Measurements from ENCODE around the gene HUS1. TPM values are rescaled to one million over a fixed set of nuclear protein-coding genes. Genes with fewer than 3 reads are reported as not detected.
A peak's percentile ranks its signal among the peaks of the same experiment; 100 is the strongest.

Gene HUS1
- total RNA-seq, 1 donor from 2014 or later: 34.4 TPM

DNA sequence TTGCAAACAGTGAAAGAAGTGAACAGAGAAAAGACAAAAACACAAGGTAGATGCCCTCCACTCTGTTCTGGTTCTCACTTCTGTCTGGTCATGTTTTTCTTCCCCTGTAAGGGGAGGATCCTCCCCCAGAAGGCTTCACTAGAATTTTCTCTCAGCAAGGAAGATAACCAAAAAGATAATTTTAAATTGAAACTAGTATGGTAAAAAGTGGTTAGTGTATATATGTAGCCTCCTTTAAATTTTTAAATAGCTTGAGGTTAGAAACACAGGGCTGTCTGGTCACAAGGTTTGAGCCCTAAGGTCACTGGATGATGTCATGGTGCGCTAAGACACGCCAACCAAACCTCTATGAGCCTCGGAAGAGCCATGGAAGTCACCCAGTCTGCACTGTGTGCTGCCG, 25.6 kb downstream of the HUS1 start:
- H3K27me3 Mint-ChIP-seq (ENCODE audit: low read depth, unreplicated experiment): no peaks in the 10 kb centered on the region
- peak overlapping the region; percentile 54 for H3K4me2 ChIP-seq (ENCODE audit: low read length)
- FAIRE-seq (no peak), DNase-seq (ENCODE audit: low read depth) (no peak)
- peaks cover 8% of the 10 kb centered on the region for H3K36me3 Mint-ChIP-seq (ENCODE audit: low read depth, unreplicated experiment)
- peak overlapping the region; percentile 82 for H3K27ac ChIP-seq (ENCODE audit: low read depth, low read length)
- no peaks in the 10 kb centered on the region for H4K20me1 ChIP-seq (ENCODE audit: insufficient read depth, low read length)
- no peaks in the 10 kb centered on the region for H3K9me3 ChIP-seq (ENCODE audit: insufficient read depth, low read depth, low read length)
- no peaks in the 10 kb centered on the region for H3K27me3 ChIP-seq (ENCODE audit: insufficient read depth, low read length)
- H3K4me1 Mint-ChIP-seq (ENCODE audit: low read depth, unreplicated experiment): peaks cover 27% of the 10 kb centered on the region
- TF ChIP-seq CTCF (IDR thresholded peaks at IDR 0.05; ENCODE audit: insufficient read depth, low read depth, low read length) (no peak), EZH2 (IDR thresholded peaks at IDR 0.05; ENCODE audit: insufficient read depth, low read length) (no peak)
- no peaks in the 10 kb centered on the region for H3K9me3 Mint-ChIP-seq (ENCODE audit: unreplicated experiment)
- no peak overlapping the region for H2AFZ ChIP-seq (ENCODE audit: low read depth, low read length)
- peak overlapping the region; percentile 64 for H3K9ac ChIP-seq (ENCODE audit: low read length)
- peaks cover 4% of the 10 kb centered on the region for H3K79me2 ChIP-seq (ENCODE audit: insufficient read depth, low read length)
- peaks cover 13% of the 10 kb centered on the region for H3K4me1 ChIP-seq (ENCODE audit: insufficient read depth, low read length)
- H3K4me3 ChIP-seq (ENCODE audit: insufficient read depth, low read depth, low read length): peak overlapping the region; percentile 7
- H3K27ac Mint-ChIP-seq (ENCODE audit: unreplicated experiment): peak overlapping the region; percentile 86
- no peaks in the 10 kb centered on the region for H3K36me3 ChIP-seq (ENCODE audit: insufficient read depth, low read length)
- H3K4me3 Mint-ChIP-seq (ENCODE audit: unreplicated experiment): no peak overlapping the region

DNA sequence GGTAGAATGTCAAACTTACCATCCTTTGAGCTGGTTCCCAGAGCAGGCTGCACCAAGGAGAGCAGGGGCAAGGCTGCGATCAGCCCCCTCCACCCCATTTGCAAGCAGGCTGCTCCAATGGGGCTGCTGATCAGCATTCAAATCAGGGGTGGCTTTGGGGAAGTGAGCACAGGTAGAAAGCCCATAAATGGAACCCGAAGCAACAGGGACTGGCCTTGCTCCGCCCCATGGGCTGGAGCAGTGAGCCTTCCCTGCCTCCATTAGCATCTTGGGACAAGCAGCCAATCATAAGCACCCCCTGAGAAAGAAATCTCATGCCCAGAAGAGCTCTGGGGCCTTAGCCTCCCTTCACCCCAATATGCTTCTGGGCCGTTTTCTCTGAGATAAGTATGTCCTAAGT, 27.2 kb downstream of the HUS1 start:
- DNase-seq (ENCODE audit: low read depth) (no peak), FAIRE-seq (no peak)
- Mint-ChIP-seq H3K27me3 (ENCODE audit: low read depth, unreplicated experiment) (no peaks in the 10 kb centered on the region), H3K4me1 (ENCODE audit: low read depth, unreplicated experiment) (peaks cover 37% of the 10 kb centered on the region), H3K27ac (ENCODE audit: unreplicated experiment) (no peak overlapping the region), H3K36me3 (ENCODE audit: low read depth, unreplicated experiment) (peaks cover 1% of the 10 kb centered on the region), H3K4me3 (ENCODE audit: unreplicated experiment) (no peak overlapping the region), H3K9me3 (ENCODE audit: unreplicated experiment) (no peaks in the 10 kb centered on the region)
- no peak overlapping the region for H2AFZ ChIP-seq (ENCODE audit: low read depth, low read length)
- no peak overlapping the region for H3K9ac ChIP-seq (ENCODE audit: low read length)
- no peaks in the 10 kb centered on the region for H3K27me3 ChIP-seq (ENCODE audit: insufficient read depth, low read length)
- no peaks in the 10 kb centered on the region for H3K9me3 ChIP-seq (ENCODE audit: insufficient read depth, low read depth, low read length)
- H3K4me2 ChIP-seq (ENCODE audit: low read length): no peak overlapping the region
- no peaks in the 10 kb centered on the region for H4K20me1 ChIP-seq (ENCODE audit: insufficient read depth, low read length)
- no peaks in the 10 kb centered on the region for H3K36me3 ChIP-seq (ENCODE audit: insufficient read depth, low read length)
- H3K4me1 ChIP-seq (ENCODE audit: insufficient read depth, low read length): peaks cover 13% of the 10 kb centered on the region
- H3K27ac ChIP-seq (ENCODE audit: low read depth, low read length): no peak overlapping the region
- no peak overlapping the region for H3K4me3 ChIP-seq (ENCODE audit: insufficient read depth, low read depth, low read length)
- no peak for TF ChIP-seq EZH2 (IDR thresholded peaks at IDR 0.05; ENCODE audit: insufficient read depth, low read length)
- TF ChIP-seq CTCF (IDR thresholded peaks at IDR 0.05; ENCODE audit: insufficient read depth, low read depth, low read length): no peak
- peaks cover 4% of the 10 kb centered on the region for H3K79me2 ChIP-seq (ENCODE audit: insufficient read depth, low read length)

DNA sequence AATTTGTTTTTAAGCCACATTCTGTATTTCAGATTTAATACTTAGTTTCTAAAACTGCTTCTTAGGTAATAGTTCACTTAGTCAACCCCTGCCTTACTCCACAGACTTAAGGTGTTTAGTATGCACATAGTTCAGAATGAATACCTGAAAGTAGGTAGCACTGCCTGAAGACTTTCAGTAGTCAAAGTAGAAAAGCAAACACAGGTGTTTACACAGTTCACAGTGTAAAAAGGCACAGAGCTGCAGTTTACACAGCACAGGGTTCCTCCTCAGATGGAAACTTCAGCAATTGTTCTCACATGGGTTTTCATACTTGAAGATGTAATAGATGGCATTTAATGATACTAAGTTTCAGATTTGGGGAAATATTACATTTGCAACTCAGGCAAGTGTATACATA, 28.0 kb downstream of the HUS1 start:
- Mint-ChIP-seq H3K27ac (ENCODE audit: unreplicated experiment) (no peak overlapping the region), H3K4me3 (ENCODE audit: unreplicated experiment) (no peak overlapping the region), H3K27me3 (ENCODE audit: low read depth, unreplicated experiment) (no peaks in the 10 kb centered on the region), H3K36me3 (ENCODE audit: low read depth, unreplicated experiment) (no peaks in the 10 kb centered on the region), H3K4me1 (ENCODE audit: low read depth, unreplicated experiment) (peaks cover 42% of the 10 kb centered on the region), H3K9me3 (ENCODE audit: unreplicated experiment) (no peaks in the 10 kb centered on the region)
- no peaks in the 10 kb centered on the region for H3K36me3 ChIP-seq (ENCODE audit: insufficient read depth, low read length)
- no peaks in the 10 kb centered on the region for H3K9me3 ChIP-seq (ENCODE audit: insufficient read depth, low read depth, low read length)
- no peak for DNase-seq (ENCODE audit: low read depth)
- TF ChIP-seq CTCF (IDR thresholded peaks at IDR 0.05; ENCODE audit: insufficient read depth, low read depth, low read length): no peak
- TF ChIP-seq EZH2 (IDR thresholded peaks at IDR 0.05; ENCODE audit: insufficient read depth, low read length): no peak
- H3K4me3 ChIP-seq (ENCODE audit: insufficient read depth, low read depth, low read length): no peak overlapping the region
- H3K4me1 ChIP-seq (ENCODE audit: insufficient read depth, low read length): peaks cover 13% of the 10 kb centered on the region
- no peaks in the 10 kb centered on the region for H3K27me3 ChIP-seq (ENCODE audit: insufficient read depth, low read length)
- no peak overlapping the region for H3K27ac ChIP-seq (ENCODE audit: low read depth, low read length)
- H2AFZ ChIP-seq (ENCODE audit: low read depth, low read length): no peak overlapping the region
- FAIRE-seq: no peak
- H3K4me2 ChIP-seq (ENCODE audit: low read length): no peak overlapping the region
- no peak overlapping the region for H3K9ac ChIP-seq (ENCODE audit: low read length)
- H4K20me1 ChIP-seq (ENCODE audit: insufficient read depth, low read length): no peaks in the 10 kb centered on the region
- peaks cover 4% of the 10 kb centered on the region for H3K79me2 ChIP-seq (ENCODE audit: insufficient read depth, low read length)

Data from astrocyte (in vitro differentiated cells and primary cell).